ENCODE measurements around the gene CHD3. TPM values are rescaled to one million over a fixed set of nuclear protein-coding genes. Genes with fewer than 3 reads are reported as not detected.
"Not testable (repeated sequence)": the region's sequence is repeated elsewhere in the genome, so short reads cannot be mapped to it uniquely, and the experiment has no call there.

The CHD3 gene
- total and polyA plus RNA-seq, 2 of the 13 experiments (the other 11 are each of a cell fraction or from before 2014, with no cell fraction given) = 2.7 to 3.7 TPM

- intact Hi-C loops (cut with micrococcal nuclease; ENCODE audit: unreplicated experiment); H3K79me2 ChIP-seq (ENCODE audit: insufficient read depth, low read length); POLR2A ChIA-PET; in situ Hi-C loops (cut with HindIII; ENCODE audit: extremely low pct_ligation_motif_present, low pct_unique_long_range_greater_than_20kb); H3K4me1 ChIP-seq (ENCODE audit: insufficient read depth, low read length); H3K27me3 ChIP-seq (ENCODE audit: control insufficient read depth in 1 of 2, insufficient read depth in 2 of 2, low read length in 2 of 2); H3K27ac ChIP-seq (ENCODE audit: extremely low read length, insufficient read depth, low read length); H4K20me1 ChIP-seq (ENCODE audit: insufficient read depth, low read length); DNase-seq (ENCODE audit: low spot score); FAIRE-seq; ATAC-seq; H3K9ac ChIP-seq (ENCODE audit: insufficient read depth, low read depth, low read length); H3K4me3 ChIP-seq (replicated peaks in 1 of 3; ENCODE audit: insufficient read depth in 1 of 3, low read depth in 2 of 3, low read length in 3 of 3); CTCF ChIA-PET (ENCODE audit: low intra/inter-chr PET ratio, low total read pairs); H3K4me2 ChIP-seq (ENCODE audit: low read depth, low read length); H2AFZ ChIP-seq (ENCODE audit: low read length); BruUV-seq (replicated peaks); H3K9me3 ChIP-seq (ENCODE audit: low read length): not testable (repeated sequence)
- 90% methylated on average over 13 of the region's 13 CpGs for WGBS (ENCODE audit: low lambda C conversion rate)
- peaks cover 0 to 13% of the 10 kb centered on the region in 2 experiments; a peak in 2 of 5 replicates for H3K36me3 ChIP-seq (replicated peaks in 1 of 2; ENCODE audit: control insufficient read depth in 1 of 2, insufficient read depth in 2 of 2, low read length in 2 of 2)
These were observed 64.7 kb downstream of the CHD3 start for GRCh38 chr17:7953266-7953665.

GRCh38 chr17:7955414-7956227 lies 67.0 kb downstream of the CHD3 start:
- Histone ChIP-seq H4K20me1 (ENCODE audit: insufficient read depth, low read length) (no peaks in the 10 kb centered on the region), H3K79me2 (ENCODE audit: insufficient read depth, low read length) (no peaks in the 10 kb centered on the region), H3K27ac (ENCODE audit: extremely low read length, insufficient read depth, low read length) (no peak overlapping the region), H3K9me3 (ENCODE audit: low read length) (no peaks in the 10 kb centered on the region), H3K27me3 (ENCODE audit: control insufficient read depth in 1 of 2, insufficient read depth in 2 of 2, low read length in 2 of 2) (0 out of 5 replicates have a peak, but pooled peaks cover 0 to 4% of the 10 kb centered on the region in 2 experiments), H3K36me3 (replicated peaks in 1 of 2; ENCODE audit: control insufficient read depth in 1 of 2, insufficient read depth in 2 of 2, low read length in 2 of 2) (no peaks in the 10 kb centered on the region), H2AFZ (ENCODE audit: low read length) (no peak overlapping the region), H3K4me3 (replicated peaks in 1 of 3; ENCODE audit: insufficient read depth in 1 of 3, low read depth in 2 of 3, low read length in 3 of 3) (no peak overlapping the region), H3K9ac (ENCODE audit: insufficient read depth, low read depth, low read length) (no peak overlapping the region), H3K4me1 (ENCODE audit: insufficient read depth, low read length) (no peaks in the 10 kb centered on the region), H3K4me2 (ENCODE audit: low read depth, low read length) (no peak overlapping the region)
- POLR2A ChIA-PET = no interaction called here
- CTCF ChIA-PET (ENCODE audit: low intra/inter-chr PET ratio, low total read pairs) = no interaction called here
- DNase-seq (ENCODE audit: low spot score) (no peak), ATAC-seq (no peak), FAIRE-seq (no peak)
- no peak for TF ChIP-seq NR3C1 (CRISPR knock-in tag; IDR thresholded peaks at IDR 0.05)
- TF ChIP-seq ZBTB10 (CRISPR knock-in tag; IDR thresholded peaks at IDR 0.05; ENCODE audit: borderline replicate concordance) = no peak
- no peak for TF ChIP-seq ATF2 (CRISPR knock-in tag; IDR thresholded peaks at IDR 0.05)
- TF ChIP-seq SYNCRIP (IDR thresholded peaks at IDR 0.05; ENCODE audit: insufficient read depth, low read depth, low read length) = no peak
- 60% methylated on average over 13 of the region's 13 CpGs for WGBS (ENCODE audit: low lambda C conversion rate)
- intact Hi-C loops (cut with micrococcal nuclease; ENCODE audit: unreplicated experiment) = no loop called here
- in situ Hi-C loops (cut with HindIII; ENCODE audit: extremely low pct_ligation_motif_present, low pct_unique_long_range_greater_than_20kb) = no loop called here
- no TSS peak for BruUV-seq (replicated peaks)
